Activated T-helper 17 cell treated with anti-CD3 and anti-CD28 coated beads, Interleukin-2, amount 50 U/mL, for 72 hours (primary cell): Measurements from ENCODE around the gene NUP93. TPM values are rescaled to one million over a fixed set of nuclear protein-coding genes. Genes with fewer than 3 reads are reported as not detected.
"Not testable (repeated sequence)": the region's sequence is repeated elsewhere in the genome, so short reads cannot be mapped to it uniquely, and the experiment has no call there.

Experiments used
- ATAC-seq: fragments of 150-1000 bp; cut with Tn5 transposase; replicated peaks from 2 replicates; pipeline ENCODE4 v1.10.0; 2021; ENCODE audit warnings: mild to moderate bottlenecking, moderate library complexity
- H3K27ac Mint-ChIP-seq: one replicate; pipeline ENCODE4 v1.8.0; 2022; ENCODE audit warnings: mixed read lengths
- H3K27me3 Mint-ChIP-seq: one replicate; pipeline ENCODE4 v1.8.0; 2022; ENCODE audit warnings: mixed read lengths
- H3K36me3 Mint-ChIP-seq: one replicate; pipeline ENCODE4 v1.8.0; 2022; ENCODE audit warnings: low read depth, mild to moderate bottlenecking, mixed read lengths
- H3K4me1 Mint-ChIP-seq: one replicate; pipeline ENCODE4 v1.8.0; 2022; ENCODE audit warnings: mixed read lengths
- H3K4me3 Mint-ChIP-seq: one replicate; pipeline ENCODE4 v1.8.0; 2022; ENCODE audit warnings: mild to moderate bottlenecking, mixed read lengths
- H3K9me3 Mint-ChIP-seq: one replicate; pipeline ENCODE4 v1.8.0; 2022; ENCODE audit warnings: mixed read lengths
- total RNA-seq, 2 donors: library from RNA; stranded (reverse); gene quantifications; one replicate each; pipeline ENCODE4 v1.2.3, GENCODE V29; 2022

NUP93 gene
- total RNA-seq, 2 donors from 2014 or later: 51.5 to 112 TPM

- ATAC-seq: no peak
- no peaks in the 10 kb centered on the region for H3K9me3 Mint-ChIP-seq
Measured at GRCh38 chr16:56697456-56698155, 32.3 kb upstream of the NUP93 start.

GRCh38 chr16:56700195-56700594, 29.7 kb upstream of the NUP93 start:
- Mint-ChIP-seq H3K9me3 (no peaks in the 10 kb centered on the region), H3K27ac (no peak overlapping the region), H3K36me3 (no peaks in the 10 kb centered on the region), H3K4me1 (no peaks in the 10 kb centered on the region), H3K4me3 (no peak overlapping the region), H3K27me3 (no peaks in the 10 kb centered on the region)
- ATAC-seq: no peak

More at GRCh38 chr16:56697456-56698155, 32.3 kb upstream of the NUP93 start:
- Mint-ChIP-seq H3K27ac (no peak overlapping the region), H3K4me3 (no peak overlapping the region), H3K27me3 (no peaks in the 10 kb centered on the region), H3K36me3 (no peaks in the 10 kb centered on the region), H3K4me1 (no peaks in the 10 kb centered on the region)

GRCh38 chr16:56700631-56701030, 29.3 kb upstream of the NUP93 start:
- ATAC-seq: no peak
- no peaks in the 10 kb centered on the region for H3K27me3 Mint-ChIP-seq

GRCh38 chr16:56701534-56701933, 28.4 kb upstream of the NUP93 start:
- no peaks in the 10 kb centered on the region for H3K36me3 Mint-ChIP-seq
- no peak for ATAC-seq
- peak overlapping the region; percentile 67 for H3K27ac Mint-ChIP-seq
- H3K9me3 Mint-ChIP-seq: no peaks in the 10 kb centered on the region
- H3K4me3 Mint-ChIP-seq: peak overlapping the region; percentile 21
- H3K27me3 Mint-ChIP-seq: no peaks in the 10 kb centered on the region
- H3K4me1 Mint-ChIP-seq: no peaks in the 10 kb centered on the region

More at GRCh38 chr16:56700631-56701030, 29.3 kb upstream of the NUP93 start:
- H3K27ac Mint-ChIP-seq: no peak overlapping the region
- H3K9me3 Mint-ChIP-seq: no peaks in the 10 kb centered on the region
- H3K4me3 Mint-ChIP-seq: no peak overlapping the region
- no peaks in the 10 kb centered on the region for H3K4me1 Mint-ChIP-seq
- H3K36me3 Mint-ChIP-seq: no peaks in the 10 kb centered on the region

- no peaks in the 10 kb centered on the region for H3K27me3 Mint-ChIP-seq
- H3K9me3 Mint-ChIP-seq: no peaks in the 10 kb centered on the region
- H3K27ac Mint-ChIP-seq: no peak overlapping the region
Measured at GRCh38 chr16:56702836-56703235, 27.1 kb upstream of the NUP93 start.

GRCh38 chr16:56708525-56709442, 21.1 kb upstream of the NUP93 start:
- H3K4me3 Mint-ChIP-seq: peak overlapping the region; percentile 39
- ATAC-seq: peak; percentile 26
- no peaks in the 10 kb centered on the region for H3K27me3 Mint-ChIP-seq
- H3K27ac Mint-ChIP-seq: peak overlapping the region; percentile 70
- no peaks in the 10 kb centered on the region for H3K9me3 Mint-ChIP-seq
- H3K36me3 Mint-ChIP-seq: no peaks in the 10 kb centered on the region
- H3K4me1 Mint-ChIP-seq: peaks cover 7% of the 10 kb centered on the region

More at GRCh38 chr16:56702836-56703235, 27.1 kb upstream of the NUP93 start:
- Mint-ChIP-seq H3K36me3 (no peaks in the 10 kb centered on the region), H3K4me3 (no peak overlapping the region), H3K4me1 (no peaks in the 10 kb centered on the region)
- no peak for ATAC-seq

- H3K27ac Mint-ChIP-seq: peak overlapping the region; percentile 70
- no peak for ATAC-seq
- H3K9me3 Mint-ChIP-seq: no peaks in the 10 kb centered on the region
- peaks cover 7% of the 10 kb centered on the region for H3K4me1 Mint-ChIP-seq
- H3K27me3 Mint-ChIP-seq: no peaks in the 10 kb centered on the region
- no peaks in the 10 kb centered on the region for H3K36me3 Mint-ChIP-seq
- H3K4me3 Mint-ChIP-seq: peak overlapping the region; percentile 39
Measured at GRCh38 chr16:56709443-56710040, 20.4 kb upstream of the NUP93 start.

GRCh38 chr16:56710181-56710737, 19.7 kb upstream of the NUP93 start:
- no peak overlapping the region for H3K27ac Mint-ChIP-seq
- no peak overlapping the region for H3K4me3 Mint-ChIP-seq
- no peaks in the 10 kb centered on the region for H3K9me3 Mint-ChIP-seq
- peaks cover 7% of the 10 kb centered on the region for H3K4me1 Mint-ChIP-seq
- H3K27me3 Mint-ChIP-seq: no peaks in the 10 kb centered on the region
- ATAC-seq: no peak
- no peaks in the 10 kb centered on the region for H3K36me3 Mint-ChIP-seq

GRCh38 chr16:56711862-56712261, 18.1 kb upstream of the NUP93 start:
- Mint-ChIP-seq H3K4me3 (no peak overlapping the region), H3K9me3 (no peaks in the 10 kb centered on the region), H3K27ac (no peak overlapping the region), H3K4me1 (peaks cover 7% of the 10 kb centered on the region), H3K36me3 (no peaks in the 10 kb centered on the region), H3K27me3 (no peaks in the 10 kb centered on the region)
- ATAC-seq: no peak

- no peaks in the 10 kb centered on the region for H3K27me3 Mint-ChIP-seq
- peaks cover 5% of the 10 kb centered on the region for H3K4me1 Mint-ChIP-seq
- no peaks in the 10 kb centered on the region for H3K9me3 Mint-ChIP-seq
- no peak overlapping the region for H3K4me3 Mint-ChIP-seq
- H3K36me3 Mint-ChIP-seq: no peaks in the 10 kb centered on the region
- ATAC-seq: no peak
- H3K27ac Mint-ChIP-seq: no peak overlapping the region
Measured at GRCh38 chr16:56713794-56714193, 16.1 kb upstream of the NUP93 start.

GRCh38 chr16:56715126-56715525, 14.8 kb upstream of the NUP93 start:
- Mint-ChIP-seq H3K36me3 (no peaks in the 10 kb centered on the region), H3K9me3 (no peaks in the 10 kb centered on the region), H3K27ac (no peak overlapping the region), H3K27me3 (no peaks in the 10 kb centered on the region), H3K4me1 (no peaks in the 10 kb centered on the region), H3K4me3 (no peak overlapping the region)
- no peak for ATAC-seq

- H3K36me3 Mint-ChIP-seq: no peaks in the 10 kb centered on the region
Measured at GRCh38 chr16:56716761-56717160, 13.2 kb upstream of the NUP93 start.

GRCh38 chr16:56717532-56717931, 12.4 kb upstream of the NUP93 start:
- not testable (repeated sequence) for H3K4me1 Mint-ChIP-seq, H3K9me3 Mint-ChIP-seq, H3K27me3 Mint-ChIP-seq, H3K4me3 Mint-ChIP-seq, H3K36me3 Mint-ChIP-seq, ATAC-seq, H3K27ac Mint-ChIP-seq

More at GRCh38 chr16:56716761-56717160, 13.2 kb upstream of the NUP93 start:
- H3K27ac Mint-ChIP-seq: no peak overlapping the region
- H3K4me3 Mint-ChIP-seq: no peak overlapping the region
- ATAC-seq: no peak
- no peaks in the 10 kb centered on the region for H3K9me3 Mint-ChIP-seq
- H3K4me1 Mint-ChIP-seq: no peaks in the 10 kb centered on the region
- peaks cover 4% of the 10 kb centered on the region for H3K27me3 Mint-ChIP-seq

- H3K9me3 Mint-ChIP-seq: no peaks in the 10 kb centered on the region
- H3K36me3 Mint-ChIP-seq: no peaks in the 10 kb centered on the region
- no peak overlapping the region for H3K27ac Mint-ChIP-seq
- no peak overlapping the region for H3K4me3 Mint-ChIP-seq
- H3K27me3 Mint-ChIP-seq: peaks cover 4% of the 10 kb centered on the region
- H3K4me1 Mint-ChIP-seq: no peaks in the 10 kb centered on the region
- ATAC-seq: no peak
Measured at GRCh38 chr16:56722200-56722842, 7.6 kb upstream of the NUP93 start.
